HCT116 (cell line): ENCODE results near the gene PRSS56. TPM values are rescaled to one million over a fixed set of nuclear protein-coding genes. Genes with fewer than 3 reads are reported as not detected.

Experiments
- ATAC-seq: fragments of 200-7000 bp; cut with Tn5 transposase; 2 replicates; pipeline ENCODE4 v1.9.1; 2020; ENCODE audit warnings: mild to moderate bottlenecking, moderate library complexity
- BruUV-seq: library from RNA; stranded (reverse); fragments of 400-500 nt; replicated peaks from 2 replicates; lab custom pipeline; 2021; lab: Mats Ljungman, UMichigan
- CTCF ChIA-PET: fragments of 300-600 bp; sonication (Branson Sonifier 250); formaldehyde crosslinking; loops from one replicate; lab custom pipeline; 2021; ENCODE audit warnings: antibody characterized with exemption; lab: Charles Lee
- POLR2A ChIA-PET: fragments of 300-600, 350-600 bp; sonication (Branson Sonifier 250); formaldehyde crosslinking; loops from one replicate; lab custom pipeline; 2021; ENCODE audit warnings: antibody characterized with exemption; lab: Charles Lee
- RAD21 ChIA-PET, 2 experiments: fragments of 300-600 bp; sonication (Branson Sonifier 250); formaldehyde crosslinking; loops; one replicate each; lab custom pipeline; 2023; ENCODE audit warnings: low total read pairs in 2 of 2; ENCODE audit not compliant: uncharacterized antibody in 2 of 2, unreplicated experiment in 2 of 2, low non-redundant PET in 1 of 2; lab: Charles Lee
- DNase-seq: peaks from one replicate; pipeline ENCODE4 v3.0.0-alpha.2; 2010; ENCODE audit warnings: low read depth, low spot score
- H2AFZ ChIP-seq: fragments of 200-600 bp; shearing (Covaris generic), sonication (generic); 2 replicates; pipeline ENCODE4 v1.6.1; 2017; ENCODE audit warnings: low read depth, mixed run types, mixed read lengths, antibody characterized with exemption, low read length; ENCODE audit not compliant: poor library complexity, severe bottlenecking
- H3K27ac ChIP-seq: 2 replicates; pipeline ENCODE4 v1.5.1; 2012; ENCODE audit warnings: low read depth, low read length
- H3K27me3 ChIP-seq: fragments of 200-600 bp; sonication (generic); 2 replicates; pipeline ENCODE4 v1.6.1; 2016; ENCODE audit warnings: mixed run types, low read length, mixed read lengths; ENCODE audit not compliant: insufficient read depth
- H3K36me3 ChIP-seq, 2 experiments: fragments of 200-500 bp in 1 of 2; fragments of 200-600 bp in 1 of 2; sonication (Bioruptor generic) in 1 of 2; sonication (generic) in 1 of 2; 2 replicates each; pipeline versions ENCODE4 v1.5.1 to v1.6.1; 2014 to 2016; ENCODE audit warnings: low read length in 2 of 2, inconsistent platforms in 1 of 2, mixed read lengths in 1 of 2, mixed run types in 1 of 2; ENCODE audit not compliant: insufficient read depth in 2 of 2, control insufficient read depth in 1 of 2
- H3K4me1 ChIP-seq, 2 experiments: fragments of 200-600 bp in 1 of 2; sonication (generic) in 1 of 2; 2 replicates each; pipeline versions ENCODE4 v1.5.1 to v1.6.1; 2012 to 2017; ENCODE audit warnings: low read length in 2 of 2, inconsistent platforms in 1 of 2, mild to moderate bottlenecking in 1 of 2, mixed read lengths in 1 of 2, mixed run types in 1 of 2, moderate library complexity in 1 of 2; ENCODE audit not compliant: insufficient read depth in 2 of 2, control insufficient read depth in 1 of 2
- H3K4me2 ChIP-seq: fragments of 200-600 bp; sonication (generic); 2 replicates; pipeline ENCODE4 v1.6.1; 2017; ENCODE audit warnings: mixed run types, low read length, mixed read lengths
- H3K4me3 ChIP-seq, 2 experiments: fragments of 200-600 bp in 1 of 2; sonication (generic) in 1 of 2; replicated peaks in 1 of 2; 2 replicates each; pipeline ENCODE4 v1.5.1; 2011 to 2016; ENCODE audit warnings: low read length in 2 of 2, control low read depth in 1 of 2, low read depth in 1 of 2, mild to moderate bottlenecking in 1 of 2, mixed read lengths in 1 of 2, mixed run types in 1 of 2
- H3K79me2 ChIP-seq: fragments of 200-600 bp; sonication (generic); 2 replicates; pipeline ENCODE4 v1.6.1; 2017; ENCODE audit warnings: mild to moderate bottlenecking, mixed run types, low read length, moderate library complexity, mixed read lengths; ENCODE audit not compliant: insufficient read depth
- H3K9ac ChIP-seq: fragments of 200-600 bp; sonication (generic); 2 replicates; pipeline ENCODE4 v1.6.1; 2016; ENCODE audit warnings: low read length, mixed read lengths
- H3K9me2 ChIP-seq: fragments of 200-600 bp; sonication (generic), shearing (Covaris generic); 2 replicates; pipeline ENCODE4 v1.6.1; 2017; ENCODE audit warnings: mixed run types, mild to moderate bottlenecking, moderate library complexity; ENCODE audit not compliant: insufficient read depth
- H3K9me3 ChIP-seq, 2 experiments: fragments of 200-500 bp in 1 of 2; fragments of 200-600 bp in 1 of 2; sonication (Bioruptor generic) in 1 of 2; sonication (generic) in 1 of 2; 2 replicates each; pipeline ENCODE4 v1.6.1; 2014 to 2017; ENCODE audit warnings: low read length in 2 of 2, mixed read lengths in 2 of 2, inconsistent platforms in 1 of 2, low read depth in 1 of 2, mild to moderate bottlenecking in 1 of 2, mixed run types in 1 of 2, moderate library complexity in 1 of 2; ENCODE audit not compliant: control insufficient read depth in 1 of 2, insufficient read depth in 1 of 2
- H4K20me1 ChIP-seq: fragments of 200-600 bp; sonication (generic), shearing (Covaris generic); 2 replicates; pipeline ENCODE4 v1.6.1; 2017; ENCODE audit warnings: mixed run types, mild to moderate bottlenecking, moderate library complexity; ENCODE audit not compliant: insufficient read depth
- ATF3 ChIP-seq: IDR thresholded peaks from 2 replicates; pipeline ENCODE4 v1.6.1; 2012
- CBX3 ChIP-seq: IDR thresholded peaks from 2 replicates; pipeline ENCODE4 v1.6.1; 2012; ENCODE audit warnings: low read depth
- CEBPB ChIP-seq: IDR thresholded peaks from 2 replicates; pipeline ENCODE4 v1.6.1; 2012; ENCODE audit warnings: low read depth
- ELF1 ChIP-seq: IDR thresholded peaks from 2 replicates; pipeline ENCODE4 v1.6.1; 2012; ENCODE audit warnings: low read depth, borderline replicate concordance
- EZH2 ChIP-seq: fragments of 200-600 bp; sonication (generic); IDR thresholded peaks from 2 replicates; pipeline ENCODE4 v1.6.1; 2017; ENCODE audit warnings: antibody characterized with exemption, mixed run types
- JUND ChIP-seq: IDR thresholded peaks from 2 replicates; pipeline ENCODE4 v1.6.1; 2012
- POLR2AphosphoS5 ChIP-seq: IDR thresholded peaks from 2 replicates; pipeline ENCODE4 v1.6.1; 2011; ENCODE audit warnings: mild to moderate bottlenecking, low read depth, low read length, moderate library complexity
- RAD21 ChIP-seq: IDR thresholded peaks from 2 replicates; pipeline ENCODE4 v1.6.1; 2012; ENCODE audit warnings: low read depth, mild to moderate bottlenecking
- SIN3A ChIP-seq: IDR thresholded peaks from 2 replicates; pipeline ENCODE4 v1.6.1; 2012; ENCODE audit warnings: low read depth
- SRF ChIP-seq: IDR thresholded peaks from 2 replicates; pipeline ENCODE4 v1.6.1; 2012; ENCODE audit warnings: low read depth
- TCF7L2 ChIP-seq: IDR thresholded peaks from 2 replicates; pipeline ENCODE4 v1.7.0; 2011; ENCODE audit warnings: borderline replicate concordance, inconsistent platforms; ENCODE audit not compliant: insufficient read depth, insufficient read length; ENCODE audit errors: extremely low read depth
- YY1 ChIP-seq: IDR thresholded peaks from 2 replicates; pipeline ENCODE4 v1.6.1; 2011; ENCODE audit warnings: low read length, low read depth, moderate library complexity, mild to moderate bottlenecking; ENCODE audit not compliant: insufficient replicate concordance; ENCODE audit errors: extremely low read depth
- ZFX ChIP-seq: fragments of 450-650 bp; IDR thresholded peaks from 2 replicates; pipeline ENCODE4 v1.6.1; 2017
- ZNF274 ChIP-seq: fragments of 200-500 bp; sonication (Bioruptor generic); IDR thresholded peaks from 2 replicates; pipeline ENCODE4 v1.6.1; 2014; ENCODE audit warnings: mild to moderate bottlenecking, low read depth, low read length, inconsistent platforms
- intact Hi-C: fragments of 100-400 bp; cut with micrococcal nuclease; formaldehyde crosslinking; loops from 2 replicates; pipeline ENCODE4 v1.10.0; 2022
- total RNA-seq: library from RNA; stranded (reverse); gene quantifications from one replicate; pipeline ENCODE4 v1.2.1, GENCODE V29; 2021; ENCODE audit not compliant: unreplicated experiment
- TF ChIP-seq, protein P1 (sequence below): IDR thresholded peaks from 2 replicates; pipeline ENCODE4 v1.6.1; 2011; ENCODE audit warnings: mild to moderate bottlenecking, low read length, moderate library complexity; ENCODE audit not compliant: insufficient replicate concordance; ENCODE audit errors: extremely low read depth
- TF ChIP-seq, protein P2 (sequence below): IDR thresholded peaks from 2 replicates; pipeline ENCODE4 v1.6.1; 2012
- TF ChIP-seq, protein P3 (sequence below): IDR thresholded peaks from 2 replicates; pipeline ENCODE4 v1.6.1; 2012; ENCODE audit warnings: low read depth

PRSS56 gene
- total RNA-seq, 1 experiment from 2014 or later: not detected

DNA sequence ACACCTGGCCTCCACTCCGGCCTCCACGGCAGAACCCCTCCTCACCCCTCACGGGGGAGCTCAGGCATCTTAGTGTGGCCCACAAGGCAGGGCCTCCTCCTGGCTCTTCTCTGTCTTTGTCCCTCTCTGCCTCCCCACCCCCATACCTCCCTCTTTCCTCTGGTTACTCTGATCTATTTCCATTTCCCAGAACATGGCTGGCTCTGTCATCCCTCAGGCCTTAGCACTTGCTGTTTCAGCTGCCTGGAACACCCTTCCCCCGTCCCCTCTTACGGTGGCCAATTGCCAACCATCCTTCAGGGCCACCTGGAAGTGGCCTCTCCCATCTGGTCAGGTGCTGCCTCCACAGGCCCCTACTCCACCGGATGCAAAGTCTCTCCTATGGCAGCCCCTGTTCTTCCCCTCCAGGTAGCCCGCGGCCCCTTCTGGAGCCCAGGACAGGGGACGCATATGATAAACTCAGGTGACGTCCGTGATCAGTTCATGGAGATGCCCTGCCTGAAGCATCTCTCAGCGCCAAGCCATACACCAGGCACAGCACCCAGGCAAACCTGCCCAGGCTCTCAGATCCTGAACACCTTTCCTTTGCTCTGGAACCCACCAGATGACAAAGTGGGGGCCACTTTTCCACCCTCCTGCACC lies 28.9 kb upstream of the PRSS56 start:
- no peaks in the 10 kb centered on the region for H3K9me2 ChIP-seq
- H3K9ac ChIP-seq: no peak overlapping the region
- ChIA-PET RAD21 (no interaction called here), CTCF (no interaction called here), POLR2A (no interaction called here)
- no peak for DNase-seq
- no peak for TF ChIP-seq POLR2AphosphoS5
- no peak for TF ChIP-seq ZFX
- no peak for TF ChIP-seq CEBPB
- no peak for TF ChIP-seq TCF7L2
- no peak for TF ChIP-seq SRF
- TF ChIP-seq, protein P1, sequence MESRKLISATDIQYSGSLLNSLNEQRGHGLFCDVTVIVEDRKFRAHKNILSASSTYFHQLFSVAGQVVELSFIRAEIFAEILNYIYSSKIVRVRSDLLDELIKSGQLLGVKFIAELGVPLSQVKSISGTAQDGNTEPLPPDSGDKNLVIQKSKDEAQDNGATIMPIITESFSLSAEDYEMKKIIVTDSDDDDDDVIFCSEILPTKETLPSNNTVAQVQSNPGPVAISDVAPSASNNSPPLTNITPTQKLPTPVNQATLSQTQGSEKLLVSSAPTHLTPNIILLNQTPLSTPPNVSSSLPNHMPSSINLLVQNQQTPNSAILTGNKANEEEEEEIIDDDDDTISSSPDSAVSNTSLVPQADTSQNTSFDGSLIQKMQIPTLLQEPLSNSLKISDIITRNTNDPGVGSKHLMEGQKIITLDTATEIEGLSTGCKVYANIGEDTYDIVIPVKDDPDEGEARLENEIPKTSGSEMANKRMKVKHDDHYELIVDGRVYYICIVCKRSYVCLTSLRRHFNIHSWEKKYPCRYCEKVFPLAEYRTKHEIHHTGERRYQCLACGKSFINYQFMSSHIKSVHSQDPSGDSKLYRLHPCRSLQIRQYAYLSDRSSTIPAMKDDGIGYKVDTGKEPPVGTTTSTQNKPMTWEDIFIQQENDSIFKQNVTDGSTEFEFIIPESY: no peak
- TF ChIP-seq ATF3: no peak
- TF ChIP-seq CBX3: no peak
- TF ChIP-seq, protein P2, sequence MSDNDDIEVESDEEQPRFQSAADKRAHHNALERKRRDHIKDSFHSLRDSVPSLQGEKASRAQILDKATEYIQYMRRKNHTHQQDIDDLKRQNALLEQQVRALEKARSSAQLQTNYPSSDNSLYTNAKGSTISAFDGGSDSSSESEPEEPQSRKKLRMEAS: no peak
- TF ChIP-seq ZNF274: no peak
- no peak for TF ChIP-seq YY1
- TF ChIP-seq, protein P3, sequence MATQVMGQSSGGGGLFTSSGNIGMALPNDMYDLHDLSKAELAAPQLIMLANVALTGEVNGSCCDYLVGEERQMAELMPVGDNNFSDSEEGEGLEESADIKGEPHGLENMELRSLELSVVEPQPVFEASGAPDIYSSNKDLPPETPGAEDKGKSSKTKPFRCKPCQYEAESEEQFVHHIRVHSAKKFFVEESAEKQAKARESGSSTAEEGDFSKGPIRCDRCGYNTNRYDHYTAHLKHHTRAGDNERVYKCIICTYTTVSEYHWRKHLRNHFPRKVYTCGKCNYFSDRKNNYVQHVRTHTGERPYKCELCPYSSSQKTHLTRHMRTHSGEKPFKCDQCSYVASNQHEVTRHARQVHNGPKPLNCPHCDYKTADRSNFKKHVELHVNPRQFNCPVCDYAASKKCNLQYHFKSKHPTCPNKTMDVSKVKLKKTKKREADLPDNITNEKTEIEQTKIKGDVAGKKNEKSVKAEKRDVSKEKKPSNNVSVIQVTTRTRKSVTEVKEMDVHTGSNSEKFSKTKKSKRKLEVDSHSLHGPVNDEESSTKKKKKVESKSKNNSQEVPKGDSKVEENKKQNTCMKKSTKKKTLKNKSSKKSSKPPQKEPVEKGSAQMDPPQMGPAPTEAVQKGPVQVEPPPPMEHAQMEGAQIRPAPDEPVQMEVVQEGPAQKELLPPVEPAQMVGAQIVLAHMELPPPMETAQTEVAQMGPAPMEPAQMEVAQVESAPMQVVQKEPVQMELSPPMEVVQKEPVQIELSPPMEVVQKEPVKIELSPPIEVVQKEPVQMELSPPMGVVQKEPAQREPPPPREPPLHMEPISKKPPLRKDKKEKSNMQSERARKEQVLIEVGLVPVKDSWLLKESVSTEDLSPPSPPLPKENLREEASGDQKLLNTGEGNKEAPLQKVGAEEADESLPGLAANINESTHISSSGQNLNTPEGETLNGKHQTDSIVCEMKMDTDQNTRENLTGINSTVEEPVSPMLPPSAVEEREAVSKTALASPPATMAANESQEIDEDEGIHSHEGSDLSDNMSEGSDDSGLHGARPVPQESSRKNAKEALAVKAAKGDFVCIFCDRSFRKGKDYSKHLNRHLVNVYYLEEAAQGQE: no peak
- TF ChIP-seq JUND: no peak
- TF ChIP-seq RAD21: no peak
- TF ChIP-seq ELF1: no peak
- TF ChIP-seq SIN3A: no peak
- no peak for TF ChIP-seq EZH2
- H3K4me3 ChIP-seq: no peak overlapping the region
- no peaks in the 10 kb centered on the region for H3K9me3 ChIP-seq
- no peak overlapping the region for H3K27ac ChIP-seq
- 0 out of 4 replicates have a peak, but pooled peaks cover 0 to 4% of the 10 kb centered on the region in 2 experiments for H3K4me1 ChIP-seq
- no peaks in the 10 kb centered on the region for H3K27me3 ChIP-seq
- H3K36me3 ChIP-seq: no peaks in the 10 kb centered on the region
- intact Hi-C loops: no loop called here
- no peaks in the 10 kb centered on the region for H4K20me1 ChIP-seq
- H2AFZ ChIP-seq: no peak overlapping the region
- no peak overlapping the region for H3K4me2 ChIP-seq
- no TSS peak for BruUV-seq
- no peak for ATAC-seq
- H3K79me2 ChIP-seq: no peaks in the 10 kb centered on the region
